HG03108 (cell line): ENCODE measurements around the gene PLEKHM3.
"Not testable (repeated sequence)": the region's sequence is repeated elsewhere in the genome, so short reads cannot be mapped to it uniquely, and the experiment has no call there.

Experiments used
- ATAC-seq: cut with Tn5 transposase; IDR thresholded peaks from one replicate; pipeline ENCODE4 v1.9.1; 2021; ENCODE audit warnings: moderate library complexity; ENCODE audit not compliant: unreplicated experiment

Gene PLEKHM3

GRCh38 chr2:207926989-207927300 is 98.4 kb downstream of the PLEKHM3 start:
- no peak for ATAC-seq

DNA sequence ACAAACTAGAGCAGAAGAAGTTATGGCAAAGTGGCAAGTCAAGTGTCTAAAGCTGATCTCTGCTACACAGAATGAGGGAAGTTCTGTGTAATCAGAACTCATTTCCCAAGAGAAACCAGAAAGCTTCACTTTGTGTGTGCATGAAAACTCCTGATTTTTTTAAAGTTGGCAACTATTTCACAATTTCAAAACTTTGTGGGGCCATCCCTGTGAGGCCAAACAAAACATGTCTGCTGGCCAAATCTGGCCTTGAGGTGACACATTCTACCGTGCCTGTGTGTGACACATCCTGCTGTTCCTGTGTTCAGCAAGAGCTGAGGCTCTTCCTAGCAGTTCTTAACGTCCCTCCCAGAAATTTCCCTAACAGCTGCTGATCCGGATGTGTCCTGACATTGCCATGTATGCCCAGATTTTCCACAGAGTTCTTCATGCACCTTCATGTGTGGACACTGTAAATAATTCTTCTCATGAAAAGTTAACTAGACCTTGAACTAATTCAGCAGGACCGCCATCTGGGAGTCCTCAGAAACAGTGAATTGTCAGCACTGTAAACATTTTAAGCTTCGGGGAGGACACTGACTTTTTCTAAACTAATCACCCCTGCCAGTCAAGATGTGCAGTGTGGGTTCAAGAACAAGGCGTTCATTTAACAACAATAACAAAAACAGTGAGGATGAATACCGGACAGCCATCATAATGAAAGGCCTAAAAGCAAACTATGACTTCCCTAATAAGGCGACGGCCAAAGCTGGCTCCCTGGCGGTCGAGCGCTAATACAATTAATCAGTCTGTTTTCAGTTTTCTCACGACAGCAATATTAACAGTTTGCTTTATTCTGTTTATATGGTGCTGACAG is 99.0 kb downstream of the PLEKHM3 start:
- no peak for ATAC-seq

GRCh38 chr2:207925601-207926000 is 99.7 kb downstream of the PLEKHM3 start:
- no peak for ATAC-seq

- no peak for ATAC-seq
Measured at GRCh38 chr2:207921606-207922005, 103.7 kb downstream of the PLEKHM3 start.

DNA sequence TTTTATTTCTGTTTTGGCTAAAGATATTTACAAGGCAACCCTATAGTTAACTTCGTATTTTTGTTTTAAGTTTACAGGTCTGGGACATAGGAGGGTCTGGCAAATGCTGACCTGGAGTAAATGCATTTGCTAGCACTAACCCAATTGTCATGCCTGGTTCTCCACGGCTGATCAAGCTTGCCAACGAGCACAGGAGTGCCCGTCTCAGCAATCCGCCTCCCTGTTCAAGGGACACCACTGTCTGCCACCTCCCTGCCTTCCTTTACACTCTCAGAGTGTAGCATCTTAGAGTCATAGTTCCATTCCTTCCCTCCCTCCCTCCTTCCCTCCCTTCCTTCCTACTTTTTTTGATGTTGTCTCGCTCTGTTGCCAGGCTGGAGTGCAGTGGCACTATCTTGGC is 104.6 kb downstream of the PLEKHM3 start:
- ATAC-seq, result no peak

GRCh38 chr2:207920321-207920720 is 105.0 kb downstream of the PLEKHM3 start:
- ATAC-seq, result no peak

GRCh38 chr2:207919164-207919919 is 106.0 kb downstream of the PLEKHM3 start:
- no peak for ATAC-seq

DNA sequence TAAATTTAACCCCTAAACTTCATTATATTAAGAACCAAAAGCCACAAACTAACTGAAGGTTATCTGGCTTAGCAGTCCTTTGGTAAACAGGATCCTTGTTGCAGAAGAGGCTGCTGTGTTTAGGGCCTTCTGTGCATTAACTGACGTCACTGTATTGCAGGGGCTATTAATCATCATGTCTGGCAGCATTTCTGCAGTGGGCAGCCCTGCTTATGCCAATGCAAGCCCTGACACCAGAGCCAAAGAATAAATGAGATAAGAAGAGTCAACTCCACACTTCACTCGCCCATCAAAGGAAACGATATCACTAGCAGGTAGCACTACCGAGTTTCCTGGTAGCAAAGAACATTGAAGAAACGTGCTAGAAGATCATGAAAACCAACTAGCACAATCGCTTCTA is 110.6 kb downstream of the PLEKHM3 start:
- no peak for ATAC-seq

- ATAC-seq, result no peak
Measured at GRCh38 chr2:207913772-207914358, 111.5 kb downstream of the PLEKHM3 start.

DNA sequence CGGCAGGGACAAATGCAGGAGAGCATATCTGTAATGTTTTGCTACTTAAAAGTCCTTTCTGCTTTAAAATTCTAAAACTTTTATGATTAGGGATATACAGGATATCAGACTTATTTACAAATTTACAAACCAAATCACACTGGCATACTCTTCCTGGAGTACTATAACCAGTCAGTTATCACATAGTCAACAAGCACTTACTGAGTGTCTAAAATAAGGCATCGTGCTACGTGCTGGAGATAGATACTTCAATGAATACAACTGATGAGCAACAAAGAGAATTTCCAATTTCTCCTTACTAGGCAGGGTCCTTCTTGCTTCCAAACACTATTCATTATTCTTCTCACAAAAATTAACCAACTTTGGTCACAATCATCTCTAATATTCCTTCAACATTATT is 113.5 kb downstream of the PLEKHM3 start:
- ATAC-seq, result no peak

- no peak for ATAC-seq
Measured at GRCh38 chr2:207911215-207911614, 114.1 kb downstream of the PLEKHM3 start.

GRCh38 chr2:207906495-207906894 is 118.8 kb downstream of the PLEKHM3 start:
- not testable (repeated sequence) for ATAC-seq

- ATAC-seq, result no peak
Measured at GRCh38 chr2:207905546-207905945, 119.8 kb downstream of the PLEKHM3 start.

DNA sequence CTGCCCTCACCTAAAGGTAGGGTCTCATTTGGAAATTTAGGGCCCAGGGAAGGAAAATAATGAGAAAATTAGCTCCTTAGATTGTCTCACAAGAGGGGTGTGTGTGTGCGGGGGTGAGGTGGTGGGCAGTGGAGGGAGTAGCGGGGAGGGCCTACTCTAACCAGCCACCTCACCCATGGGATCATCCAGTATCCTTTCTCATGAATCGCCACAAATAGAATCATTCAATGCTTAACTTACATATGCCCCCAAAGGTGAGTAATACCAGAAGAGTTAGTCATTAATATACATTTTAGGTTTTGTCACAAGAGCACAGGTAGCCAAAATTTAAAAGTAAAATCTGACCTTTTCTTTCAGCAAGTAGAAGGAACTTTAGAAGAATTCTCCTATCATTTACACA is 122.1 kb downstream of the PLEKHM3 start:
- ATAC-seq, result no peak

- no peak for ATAC-seq
Measured at GRCh38 chr2:207902821-207903220, 122.5 kb downstream of the PLEKHM3 start.

- ATAC-seq, result no peak
Measured at GRCh38 chr2:207901829-207902228, 123.5 kb downstream of the PLEKHM3 start.

DNA sequence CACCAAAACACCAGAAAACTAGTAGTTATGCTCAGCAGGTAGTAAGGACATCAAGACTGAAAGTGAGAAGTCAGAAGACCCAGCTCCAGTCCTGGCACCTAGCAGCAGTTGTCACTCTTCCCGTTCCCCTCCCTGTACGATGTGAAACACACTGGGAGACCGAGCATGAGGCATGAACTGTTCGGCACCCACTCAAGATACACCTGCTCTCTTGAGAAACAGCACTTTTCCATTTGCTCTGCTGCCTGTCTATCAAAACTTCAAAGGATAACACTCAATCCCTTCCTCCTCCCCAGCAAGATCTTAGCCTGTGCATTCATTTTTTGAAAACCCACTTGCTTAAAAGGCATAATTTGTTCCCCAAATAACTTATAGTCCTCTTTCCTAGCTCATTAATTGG is 123.9 kb downstream of the PLEKHM3 start:
- ATAC-seq, result no peak

DNA sequence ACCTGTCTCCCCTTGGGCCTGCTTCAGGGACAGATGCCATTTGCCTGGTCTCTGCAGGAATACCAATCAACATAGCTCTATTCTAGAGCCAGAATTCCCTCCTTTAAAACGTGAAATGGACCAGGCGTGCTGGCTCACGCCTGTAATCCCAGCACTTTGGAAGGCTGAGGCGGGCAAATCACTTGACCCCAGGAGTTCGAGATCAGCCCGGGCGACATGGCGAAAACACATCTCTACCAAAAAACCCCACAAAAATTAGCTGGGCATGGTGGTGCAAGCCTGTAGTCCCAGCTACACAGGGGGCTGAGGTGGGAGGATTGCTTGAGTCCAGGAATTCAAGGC is 127.0 kb downstream of the PLEKHM3 start:
- no peak for ATAC-seq

DNA sequence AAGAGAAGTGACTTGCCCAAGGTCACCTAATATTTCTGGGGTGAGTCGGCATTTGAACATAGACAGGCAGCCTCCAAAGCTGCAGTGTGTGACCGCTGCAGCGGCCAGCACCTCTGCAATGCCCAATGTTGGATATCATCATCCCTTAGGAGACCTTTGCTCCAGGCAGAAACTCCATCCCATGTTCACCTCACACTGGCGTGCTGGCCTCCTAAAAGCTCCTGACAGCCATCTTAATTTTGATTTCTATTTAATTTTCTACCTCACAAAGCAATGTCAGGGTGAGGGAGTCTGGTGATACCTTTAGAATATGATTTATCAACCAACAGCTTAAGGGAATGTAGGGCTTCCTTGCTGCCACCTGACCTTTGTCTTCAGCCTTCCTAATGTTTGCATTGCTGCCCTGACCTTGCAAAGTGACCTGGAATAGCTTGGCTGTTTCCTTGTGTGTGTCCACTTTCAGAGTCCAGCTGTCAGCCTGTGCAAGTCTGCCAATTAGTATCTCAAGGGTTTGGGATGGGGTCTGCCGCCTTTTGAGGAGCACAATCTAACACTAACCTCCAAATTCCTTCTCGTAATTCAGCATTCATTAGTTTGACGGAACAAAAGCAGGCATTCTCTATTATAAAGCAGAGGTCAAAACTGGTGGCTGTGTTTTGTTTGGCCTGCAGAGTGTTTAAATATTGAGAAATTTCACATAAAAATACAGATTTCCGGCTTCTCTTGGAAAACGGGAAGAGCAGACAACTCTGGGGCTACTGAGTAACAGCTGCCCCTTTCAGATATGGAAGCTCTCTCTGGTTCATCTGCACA is 127.6 kb downstream of the PLEKHM3 start:
- no peak for ATAC-seq

GRCh38 chr2:207896525-207897285 is 128.6 kb downstream of the PLEKHM3 start:
- no peak for ATAC-seq
